RCC 7860 (cell line): Measurements from ENCODE around the gene ODAD4.
A peak's percentile ranks its signal among the peaks of the same experiment; 100 is the strongest.
"Not testable (repeated sequence)": the region's sequence is repeated elsewhere in the genome, so short reads cannot be mapped to it uniquely, and the experiment has no call there.

ENCODE experiments used
- DNase-seq: peaks from one replicate; pipeline ENCODE4 v3.0.0-alpha.2; 2015; ENCODE audit warnings: low spot score
- FAIRE-seq: peaks from 2 replicates; lab custom pipeline; 2012; peaks lifted over from hg19 to GRCh38; lab: Jason Lieb, UNC

Gene ODAD4

GRCh38 chr17:41989702-41990419, 59.4 kb downstream of the ODAD4 start:
- no peak for FAIRE-seq
- DNase-seq = no peak

- no peak for FAIRE-seq
- DNase-seq = no peak
Observed at GRCh38 chr17:41992576-41992975, 62.2 kb downstream of the ODAD4 start.

- FAIRE-seq = no peak
- DNase-seq = no peak
Observed at GRCh38 chr17:41996855-41997164, 66.4 kb downstream of the ODAD4 start.

GRCh38 chr17:41998497-41998896, 68.1 kb downstream of the ODAD4 start:
- FAIRE-seq = no peak
- no peak for DNase-seq

GRCh38 chr17:42000413-42001133, 70.2 kb downstream of the ODAD4 start:
- no peak for DNase-seq
- no peak for FAIRE-seq

- FAIRE-seq = no peak
- no peak for DNase-seq
Observed at GRCh38 chr17:42001729-42002128, 71.3 kb downstream of the ODAD4 start.

GRCh38 chr17:42002175-42002791, 71.9 kb downstream of the ODAD4 start:
- no peak for DNase-seq
- no peak for FAIRE-seq

- FAIRE-seq (no peak), DNase-seq (peak; percentile 24)
Observed at GRCh38 chr17:42002792-42003301, 72.4 kb downstream of the ODAD4 start.

GRCh38 chr17:42005166-42005565, 74.7 kb downstream of the ODAD4 start:
- DNase-seq = no peak
- FAIRE-seq = no peak

- DNase-seq (no peak), FAIRE-seq (no peak)
Observed at GRCh38 chr17:42009170-42009569, 78.8 kb downstream of the ODAD4 start.

- not testable (repeated sequence) for FAIRE-seq
Observed at GRCh38 chr17:42010266-42010680, 79.9 kb downstream of the ODAD4 start.

GRCh38 chr17:42010898-42011516, 80.6 kb downstream of the ODAD4 start:
- DNase-seq (no peak), FAIRE-seq (no peak)

More at GRCh38 chr17:42010266-42010680, 79.9 kb downstream of the ODAD4 start:
- DNase-seq = not testable (repeated sequence)

GRCh38 chr17:42012363-42012762, 81.9 kb downstream of the ODAD4 start:
- FAIRE-seq, DNase-seq: not testable (repeated sequence)

- DNase-seq, FAIRE-seq: not testable (repeated sequence)
Observed at GRCh38 chr17:42013740-42014139, 83.3 kb downstream of the ODAD4 start.
